ENCODE data around the gene KCTD4.

- TF ChIP-seq, protein P1, sequence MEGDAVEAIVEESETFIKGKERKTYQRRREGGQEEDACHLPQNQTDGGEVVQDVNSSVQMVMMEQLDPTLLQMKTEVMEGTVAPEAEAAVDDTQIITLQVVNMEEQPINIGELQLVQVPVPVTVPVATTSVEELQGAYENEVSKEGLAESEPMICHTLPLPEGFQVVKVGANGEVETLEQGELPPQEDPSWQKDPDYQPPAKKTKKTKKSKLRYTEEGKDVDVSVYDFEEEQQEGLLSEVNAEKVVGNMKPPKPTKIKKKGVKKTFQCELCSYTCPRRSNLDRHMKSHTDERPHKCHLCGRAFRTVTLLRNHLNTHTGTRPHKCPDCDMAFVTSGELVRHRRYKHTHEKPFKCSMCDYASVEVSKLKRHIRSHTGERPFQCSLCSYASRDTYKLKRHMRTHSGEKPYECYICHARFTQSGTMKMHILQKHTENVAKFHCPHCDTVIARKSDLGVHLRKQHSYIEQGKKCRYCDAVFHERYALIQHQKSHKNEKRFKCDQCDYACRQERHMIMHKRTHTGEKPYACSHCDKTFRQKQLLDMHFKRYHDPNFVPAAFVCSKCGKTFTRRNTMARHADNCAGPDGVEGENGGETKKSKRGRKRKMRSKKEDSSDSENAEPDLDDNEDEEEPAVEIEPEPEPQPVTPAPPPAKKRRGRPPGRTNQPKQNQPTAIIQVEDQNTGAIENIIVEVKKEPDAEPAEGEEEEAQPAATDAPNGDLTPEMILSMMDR (conservative IDR thresholded peaks at IDR 0.05 in 1 of 2, IDR thresholded peaks at IDR 0.05 in 1 of 2; ENCODE audit: extremely low read depth in 1 of 2, insufficient read depth in 1 of 2, low read depth in 1 of 2, low read length in 2 of 2), result no peak
- TF ChIP-seq EZH2 (IDR thresholded peaks at IDR 0.05; ENCODE audit: borderline replicate concordance, low read length), result no peak
These were observed 22.1 kb upstream of the KCTD4 start for GRCh38 chr13:45222919-45223318.

All from mammary epithelial cell (primary cell).